ENCODE measurements around the gene PCDHB11.
"Not testable (repeated sequence)": the region's sequence is repeated elsewhere in the genome, so short reads cannot be mapped to it uniquely, and the experiment has no call there.

DNA sequence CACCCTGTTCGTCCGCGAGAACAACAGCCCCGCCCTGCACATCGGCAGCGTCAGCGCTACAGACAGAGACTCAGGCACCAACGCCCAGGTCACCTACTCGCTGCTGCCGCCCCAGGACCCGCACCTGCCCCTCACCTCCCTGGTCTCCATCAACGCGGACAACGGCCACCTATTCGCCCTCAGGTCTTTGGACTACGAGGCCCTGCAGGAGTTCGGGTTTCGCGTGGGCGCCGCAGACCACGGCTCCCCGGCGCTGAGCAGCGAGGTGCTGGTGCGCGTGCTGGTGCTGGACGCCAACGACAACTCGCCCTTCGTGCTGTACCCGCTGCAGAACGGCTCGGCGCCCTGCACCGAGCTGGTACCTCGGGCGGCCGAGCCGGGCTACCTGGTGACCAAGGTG is 36.5 kb downstream of the PCDHB11 start:
- TF ChIP-seq, protein P1, sequence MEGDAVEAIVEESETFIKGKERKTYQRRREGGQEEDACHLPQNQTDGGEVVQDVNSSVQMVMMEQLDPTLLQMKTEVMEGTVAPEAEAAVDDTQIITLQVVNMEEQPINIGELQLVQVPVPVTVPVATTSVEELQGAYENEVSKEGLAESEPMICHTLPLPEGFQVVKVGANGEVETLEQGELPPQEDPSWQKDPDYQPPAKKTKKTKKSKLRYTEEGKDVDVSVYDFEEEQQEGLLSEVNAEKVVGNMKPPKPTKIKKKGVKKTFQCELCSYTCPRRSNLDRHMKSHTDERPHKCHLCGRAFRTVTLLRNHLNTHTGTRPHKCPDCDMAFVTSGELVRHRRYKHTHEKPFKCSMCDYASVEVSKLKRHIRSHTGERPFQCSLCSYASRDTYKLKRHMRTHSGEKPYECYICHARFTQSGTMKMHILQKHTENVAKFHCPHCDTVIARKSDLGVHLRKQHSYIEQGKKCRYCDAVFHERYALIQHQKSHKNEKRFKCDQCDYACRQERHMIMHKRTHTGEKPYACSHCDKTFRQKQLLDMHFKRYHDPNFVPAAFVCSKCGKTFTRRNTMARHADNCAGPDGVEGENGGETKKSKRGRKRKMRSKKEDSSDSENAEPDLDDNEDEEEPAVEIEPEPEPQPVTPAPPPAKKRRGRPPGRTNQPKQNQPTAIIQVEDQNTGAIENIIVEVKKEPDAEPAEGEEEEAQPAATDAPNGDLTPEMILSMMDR (IDR thresholded peaks at IDR 0.05; ENCODE audit: poor library complexity, severe bottlenecking): not testable (repeated sequence)
- not testable (repeated sequence) for TF ChIP-seq RAD21 (conservative IDR thresholded peaks at IDR 0.05); EP300 (conservative IDR thresholded peaks at IDR 0.05; ENCODE audit: poor library complexity, severe bottlenecking); POLR2AphosphoS5 (IDR thresholded peaks at IDR 0.05); TAF1 (IDR thresholded peaks at IDR 0.05; ENCODE audit: low read depth); EZH2 (IDR thresholded peaks at IDR 0.05; ENCODE audit: borderline replicate concordance, insufficient read depth, low read length, poor library complexity, severe bottlenecking)
- TF ChIP-seq, protein P2, sequence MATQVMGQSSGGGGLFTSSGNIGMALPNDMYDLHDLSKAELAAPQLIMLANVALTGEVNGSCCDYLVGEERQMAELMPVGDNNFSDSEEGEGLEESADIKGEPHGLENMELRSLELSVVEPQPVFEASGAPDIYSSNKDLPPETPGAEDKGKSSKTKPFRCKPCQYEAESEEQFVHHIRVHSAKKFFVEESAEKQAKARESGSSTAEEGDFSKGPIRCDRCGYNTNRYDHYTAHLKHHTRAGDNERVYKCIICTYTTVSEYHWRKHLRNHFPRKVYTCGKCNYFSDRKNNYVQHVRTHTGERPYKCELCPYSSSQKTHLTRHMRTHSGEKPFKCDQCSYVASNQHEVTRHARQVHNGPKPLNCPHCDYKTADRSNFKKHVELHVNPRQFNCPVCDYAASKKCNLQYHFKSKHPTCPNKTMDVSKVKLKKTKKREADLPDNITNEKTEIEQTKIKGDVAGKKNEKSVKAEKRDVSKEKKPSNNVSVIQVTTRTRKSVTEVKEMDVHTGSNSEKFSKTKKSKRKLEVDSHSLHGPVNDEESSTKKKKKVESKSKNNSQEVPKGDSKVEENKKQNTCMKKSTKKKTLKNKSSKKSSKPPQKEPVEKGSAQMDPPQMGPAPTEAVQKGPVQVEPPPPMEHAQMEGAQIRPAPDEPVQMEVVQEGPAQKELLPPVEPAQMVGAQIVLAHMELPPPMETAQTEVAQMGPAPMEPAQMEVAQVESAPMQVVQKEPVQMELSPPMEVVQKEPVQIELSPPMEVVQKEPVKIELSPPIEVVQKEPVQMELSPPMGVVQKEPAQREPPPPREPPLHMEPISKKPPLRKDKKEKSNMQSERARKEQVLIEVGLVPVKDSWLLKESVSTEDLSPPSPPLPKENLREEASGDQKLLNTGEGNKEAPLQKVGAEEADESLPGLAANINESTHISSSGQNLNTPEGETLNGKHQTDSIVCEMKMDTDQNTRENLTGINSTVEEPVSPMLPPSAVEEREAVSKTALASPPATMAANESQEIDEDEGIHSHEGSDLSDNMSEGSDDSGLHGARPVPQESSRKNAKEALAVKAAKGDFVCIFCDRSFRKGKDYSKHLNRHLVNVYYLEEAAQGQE (IDR thresholded peaks at IDR 0.05; ENCODE audit: borderline replicate concordance): not testable (repeated sequence)

Data from neural cell (in vitro differentiated cells).